ENCODE results near the gene ADGRL1. TPM values are rescaled to one million over a fixed set of nuclear protein-coding genes. Genes with fewer than 3 reads are reported as not detected.

The ADGRL1 gene
- total RNA-seq, 1 donor from 2014 or later = 32.9 TPM

DNA sequence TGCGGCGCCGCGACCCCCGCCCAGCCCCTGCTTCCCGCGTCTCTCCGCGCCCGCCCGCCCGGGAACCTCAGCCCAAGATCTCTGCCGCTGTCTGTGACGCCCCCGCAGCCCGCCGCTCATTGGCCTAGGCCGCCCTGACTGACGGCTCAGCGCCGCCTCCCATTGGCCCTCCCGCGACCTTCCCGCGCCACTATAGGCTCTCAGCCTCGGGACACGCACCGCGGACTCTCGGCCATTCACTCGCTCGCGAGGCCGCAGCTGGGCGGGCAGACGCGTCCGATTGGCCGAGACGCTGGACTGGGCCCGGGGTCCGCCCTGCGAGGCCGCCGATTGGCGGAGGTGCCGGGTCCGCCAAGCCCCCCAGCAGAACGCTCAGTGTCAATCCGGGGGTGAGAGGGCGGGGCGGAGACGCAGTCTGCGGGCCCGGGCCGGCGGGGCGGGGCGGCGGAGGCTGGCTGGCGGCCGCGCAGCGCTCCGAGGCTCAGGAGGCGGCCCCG is 88.3 kb downstream of the ADGRL1 start, which contains the start of gene PRKACA:
Gene PRKACA, minus strand, starts transcription at position 95 of the 497 bp plus-strand sequence. CDS start 215 bp downstream, outside the sequence.
- Mint-ChIP-seq H3K27ac (ENCODE audit: unreplicated experiment) (peak within 1 kb of the TSS; percentile 89), H3K4me3 (ENCODE audit: unreplicated experiment) (peak within 1 kb of the TSS; percentile 95), H3K4me1 (ENCODE audit: unreplicated experiment) (peaks cover 47% of the 10 kb centered on the region), H3K9me3 (ENCODE audit: unreplicated experiment) (no peaks in the 10 kb centered on the region), H3K36me3 (ENCODE audit: low read depth, unreplicated experiment) (peaks cover 9% of the 10 kb centered on the region), H3K27me3 (ENCODE audit: unreplicated experiment) (peaks cover 10% of the 10 kb centered on the region)
- peak; percentile 98 for DNase-seq (ENCODE audit: low spot score)
- TF ChIP-seq CTCF (IDR thresholded peaks at IDR 0.05; ENCODE audit: unreplicated experiment) = no peak

DNA sequence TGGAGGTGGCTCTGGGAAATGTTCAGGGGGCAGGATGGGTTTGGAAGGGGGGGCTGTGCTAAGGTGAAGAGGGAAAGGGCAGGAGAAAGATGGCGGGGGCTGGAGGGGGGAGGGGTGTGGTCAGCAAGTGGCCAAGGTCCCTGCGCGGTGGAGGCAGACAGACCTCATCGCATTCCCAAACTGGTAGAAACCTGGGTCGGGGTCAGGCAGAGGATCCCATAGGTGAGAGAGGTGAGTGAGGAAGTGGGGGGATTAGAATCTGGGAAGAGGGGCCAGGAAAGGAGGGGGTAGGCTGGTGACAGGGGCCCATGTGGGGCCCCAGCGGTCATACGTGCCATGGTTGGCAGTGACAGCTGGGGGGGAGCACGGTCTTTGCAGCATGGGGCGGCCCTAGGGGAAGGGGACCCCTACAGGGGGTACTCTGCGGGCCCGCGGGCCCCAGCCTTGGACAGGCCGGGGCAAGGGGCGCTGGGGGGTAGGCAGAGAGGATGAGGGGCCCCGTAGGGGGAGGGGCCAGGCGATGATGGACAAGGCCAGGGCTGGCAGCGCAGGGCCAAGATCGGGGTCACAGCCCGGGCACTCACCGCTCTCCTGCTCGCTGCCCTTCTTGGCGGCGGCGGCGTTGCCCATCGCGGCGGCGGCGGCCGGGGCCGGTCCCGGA is 88.9 kb downstream of the ADGRL1 start:
- Mint-ChIP-seq H3K9me3 (ENCODE audit: unreplicated experiment) (no peaks in the 10 kb centered on the region), H3K27ac (ENCODE audit: unreplicated experiment) (peak overlapping the region; percentile 82), H3K4me3 (ENCODE audit: unreplicated experiment) (peak overlapping the region; percentile 95), H3K36me3 (ENCODE audit: low read depth, unreplicated experiment) (peaks cover 9% of the 10 kb centered on the region), H3K4me1 (ENCODE audit: unreplicated experiment) (peaks cover 49% of the 10 kb centered on the region), H3K27me3 (ENCODE audit: unreplicated experiment) (peaks cover 10% of the 10 kb centered on the region)
- no peak for DNase-seq (ENCODE audit: low spot score)
- TF ChIP-seq CTCF (IDR thresholded peaks at IDR 0.05; ENCODE audit: unreplicated experiment) = no peak

- Mint-ChIP-seq H3K4me1 (ENCODE audit: unreplicated experiment) (peaks cover 49% of the 10 kb centered on the region), H3K27ac (ENCODE audit: unreplicated experiment) (peak overlapping the region; percentile 82)
- TF ChIP-seq CTCF (IDR thresholded peaks at IDR 0.05; ENCODE audit: unreplicated experiment) = no peak
These were observed 89.4 kb downstream of the ADGRL1 start for GRCh38 chr19:14116525-14116917.

GRCh38 chr19:14115756-14116155 is 90.2 kb downstream of the ADGRL1 start:
- Mint-ChIP-seq H3K36me3 (ENCODE audit: low read depth, unreplicated experiment) (peaks cover 9% of the 10 kb centered on the region), H3K27me3 (ENCODE audit: unreplicated experiment) (peaks cover 12% of the 10 kb centered on the region), H3K9me3 (ENCODE audit: unreplicated experiment) (no peaks in the 10 kb centered on the region), H3K4me3 (ENCODE audit: unreplicated experiment) (peak overlapping the region; percentile 95), H3K4me1 (ENCODE audit: unreplicated experiment) (peaks cover 49% of the 10 kb centered on the region), H3K27ac (ENCODE audit: unreplicated experiment) (no peak overlapping the region)
- DNase-seq (ENCODE audit: low spot score) = no peak
- no peak for TF ChIP-seq CTCF (IDR thresholded peaks at IDR 0.05; ENCODE audit: unreplicated experiment)

More at GRCh38 chr19:14116525-14116917, 89.4 kb downstream of the ADGRL1 start:
- H3K27me3 Mint-ChIP-seq (ENCODE audit: unreplicated experiment) = peaks cover 10% of the 10 kb centered on the region
- H3K4me3 Mint-ChIP-seq (ENCODE audit: unreplicated experiment) = peak overlapping the region; percentile 95
- no peak for DNase-seq (ENCODE audit: low spot score)
- peaks cover 9% of the 10 kb centered on the region for H3K36me3 Mint-ChIP-seq (ENCODE audit: low read depth, unreplicated experiment)
- no peaks in the 10 kb centered on the region for H3K9me3 Mint-ChIP-seq (ENCODE audit: unreplicated experiment)

DNA sequence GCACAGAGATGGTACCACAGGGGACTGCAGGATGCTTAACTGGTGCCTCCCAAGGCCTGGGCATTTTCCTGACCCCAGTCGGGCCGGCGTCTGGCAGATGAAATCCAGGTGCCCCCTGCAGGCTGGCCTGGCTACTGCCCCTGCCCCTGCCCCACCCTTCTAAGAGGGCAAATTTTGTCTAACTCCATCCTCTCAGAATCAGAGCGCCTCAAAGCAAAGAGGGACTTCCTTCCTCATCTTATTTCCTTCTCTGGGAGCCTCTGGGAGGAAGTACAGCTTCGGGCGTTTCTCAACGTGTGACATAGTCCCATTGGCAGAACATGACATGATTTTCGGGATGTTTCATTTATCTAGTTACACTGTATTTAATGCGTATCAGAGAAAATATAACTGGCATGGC is 91.1 kb downstream of the ADGRL1 start:
- H3K4me1 Mint-ChIP-seq (ENCODE audit: unreplicated experiment) = peaks cover 47% of the 10 kb centered on the region
- TF ChIP-seq CTCF (IDR thresholded peaks at IDR 0.05; ENCODE audit: unreplicated experiment) = peak; percentile 56
- peaks cover 9% of the 10 kb centered on the region for H3K36me3 Mint-ChIP-seq (ENCODE audit: low read depth, unreplicated experiment)
- no peaks in the 10 kb centered on the region for H3K9me3 Mint-ChIP-seq (ENCODE audit: unreplicated experiment)
- H3K27ac Mint-ChIP-seq (ENCODE audit: unreplicated experiment) = no peak overlapping the region
- H3K27me3 Mint-ChIP-seq (ENCODE audit: unreplicated experiment) = peaks cover 12% of the 10 kb centered on the region
- DNase-seq (ENCODE audit: low spot score) = peak; percentile 72
- no peak overlapping the region for H3K4me3 Mint-ChIP-seq (ENCODE audit: unreplicated experiment)
